ENCODE measurements around the gene ZNF267.
A peak's percentile ranks its signal among the peaks of the same experiment; 100 is the strongest.

Gene ZNF267

GRCh38 chr16:31861455-31861854 is 12.2 kb upstream of the ZNF267 start:
- ChIA-PET CTCF (interaction anchor here (0.6 kb wide), 1 partner anchor 370 kb away, joined by 3 read pairs; no protein-coding TSS in a partner anchor), POLR2A (ENCODE audit: low non-redundant PET) (no interaction called here)
- no peak for DNase-seq (ENCODE audit: low spot score)
- no peak for TF ChIP-seq CTCF (conservative IDR thresholded peaks at IDR 0.05; ENCODE audit: low read depth)
- no peak overlapping the region for H3K27ac ChIP-seq

GRCh38 chr16:31862761-31863160 is 10.8 kb upstream of the ZNF267 start:
- ChIA-PET POLR2A (ENCODE audit: low non-redundant PET) (no interaction called here), CTCF (no interaction called here)
- no peak for TF ChIP-seq CTCF (conservative IDR thresholded peaks at IDR 0.05; ENCODE audit: low read depth)

GRCh38 chr16:31868164-31868563 is 5.4 kb upstream of the ZNF267 start:
- TF ChIP-seq CTCF (conservative IDR thresholded peaks at IDR 0.05; ENCODE audit: low read depth), result no peak
- ChIA-PET POLR2A (ENCODE audit: low non-redundant PET) (no interaction called here), CTCF (interaction anchor here (0.6 to 1.4 kb wide), 8 partner anchors 16 to 883 kb away, joined by 3 to 7 read pairs (median 3); partner anchors contain the start of gene HSD3B7)
- no peak overlapping the region for H3K27ac ChIP-seq
- no peak for DNase-seq (ENCODE audit: low spot score)

More at GRCh38 chr16:31862761-31863160, 10.8 kb upstream of the ZNF267 start:
- H3K27ac ChIP-seq, result no peak overlapping the region
- DNase-seq (ENCODE audit: low spot score), result no peak

GRCh38 chr16:31868691-31869167 is 4.9 kb upstream of the ZNF267 start:
- peak; percentile 54 for DNase-seq (ENCODE audit: low spot score)
- CTCF ChIA-PET, result interaction anchor here (0.6 to 1.4 kb wide), 8 partner anchors 15 to 884 kb away, joined by 3 to 7 read pairs (median 3); partner anchors contain the start of gene HSD3B7
- no peak overlapping the region for H3K27ac ChIP-seq
- POLR2A ChIA-PET (ENCODE audit: low non-redundant PET), result no interaction called here
- peak; percentile 75 for TF ChIP-seq CTCF (conservative IDR thresholded peaks at IDR 0.05; ENCODE audit: low read depth)

GRCh38 chr16:31869511-31870201 is 4.0 kb upstream of the ZNF267 start:
- TF ChIP-seq CTCF (conservative IDR thresholded peaks at IDR 0.05; ENCODE audit: low read depth), result no peak
- ChIA-PET POLR2A (ENCODE audit: low non-redundant PET) (interaction anchor here (0.6 to 0.7 kb wide), 2 partner anchors 679 to 1819 kb away, joined by 3 read pairs; no protein-coding TSS in a partner anchor), CTCF (interaction anchor here (1.2 kb wide), 1 partner anchor 15 kb away, joined by 3 read pairs; no protein-coding TSS in a partner anchor)
- peak; percentile 38 for DNase-seq (ENCODE audit: low spot score)
- no peak overlapping the region for H3K27ac ChIP-seq

- no peak for TF ChIP-seq CTCF (conservative IDR thresholded peaks at IDR 0.05; ENCODE audit: low read depth)
- H3K27ac ChIP-seq, result no peak overlapping the region
- DNase-seq (ENCODE audit: low spot score), result no peak
- POLR2A ChIA-PET (ENCODE audit: low non-redundant PET), result no interaction called here
- CTCF ChIA-PET, result interaction anchor here (0.6 to 0.7 kb wide), 3 partner anchors 11 to 770 kb away, joined by 4 read pairs; no protein-coding TSS in a partner anchor
Measured at GRCh38 chr16:31870809-31871208, 2.8 kb upstream of the ZNF267 start.

Data from RWPE1 (cell line).